Mesenchymal stem cell (in vitro differentiated cells and primary cell): ENCODE data around the gene CHI3L2.

Experiments
- DNase-seq: peaks from one replicate; pipeline ENCODE4 v3.0.0-alpha.2; 2013
- H2AFZ ChIP-seq: one replicate; pipeline ENCODE4 v1.6.1; 2013; ENCODE audit warnings: low read depth, mild to moderate bottlenecking, control low read depth, inconsistent platforms, low read length, moderate library complexity
- H2AK5ac ChIP-seq: 2 replicates; pipeline ENCODE4 v1.6.1; 2013; ENCODE audit warnings: low read length, moderate library complexity, mild to moderate bottlenecking, inconsistent platforms; ENCODE audit not compliant: severe bottlenecking
- H2BK120ac ChIP-seq: one replicate; pipeline ENCODE4 v1.6.1; 2013; ENCODE audit warnings: low read depth, mild to moderate bottlenecking, inconsistent platforms, low read length, moderate library complexity
- H2BK12ac ChIP-seq, 2 experiments: one replicate each; pipeline ENCODE4 v1.6.1; 2013; ENCODE audit warnings: inconsistent platforms in 2 of 2, low read length in 2 of 2, mild to moderate bottlenecking in 2 of 2, moderate library complexity in 2 of 2, control low read depth in 1 of 2
- H2BK15ac ChIP-seq: one replicate; pipeline ENCODE4 v1.6.1; 2013; ENCODE audit warnings: mild to moderate bottlenecking, low read depth, inconsistent platforms; ENCODE audit not compliant: poor library complexity, severe bottlenecking
- H2BK5ac ChIP-seq: 2 replicates; pipeline ENCODE4 v1.6.1; 2013; ENCODE audit warnings: low read depth, mild to moderate bottlenecking, low read length, control low read depth, inconsistent platforms; ENCODE audit not compliant: poor library complexity, severe bottlenecking
- H3K14ac ChIP-seq, 2 experiments: one replicate each; pipeline ENCODE4 v1.6.1; 2013; ENCODE audit warnings: inconsistent platforms in 2 of 2, low read length in 2 of 2, control low read depth in 1 of 2, mild to moderate bottlenecking in 1 of 2, moderate library complexity in 1 of 2
- H3K18ac ChIP-seq, 2 experiments: one replicate each; pipeline ENCODE4 v1.6.1; 2013; ENCODE audit warnings: inconsistent platforms in 2 of 2, low read length in 2 of 2, control low read depth in 1 of 2, low read depth in 1 of 2, mild to moderate bottlenecking in 1 of 2
- H3K23ac ChIP-seq, 2 experiments: one replicate each; pipeline ENCODE4 v1.6.1; 2013; ENCODE audit warnings: inconsistent platforms in 2 of 2, low read length in 2 of 2, mild to moderate bottlenecking in 2 of 2, moderate library complexity in 2 of 2, control low read depth in 1 of 2
- H3K27ac ChIP-seq: 2 replicates; pipeline ENCODE4 v1.5.1; 2013; ENCODE audit warnings: mild to moderate bottlenecking, moderate library complexity, low read length, control low read depth, inconsistent platforms; ENCODE audit not compliant: poor library complexity, severe bottlenecking
- H3K27me3 ChIP-seq, 2 experiments: 2 replicates each; pipeline versions ENCODE4 v1.6.1 to v1.7.0; 2013; ENCODE audit warnings: low read length in 2 of 2, mild to moderate bottlenecking in 2 of 2, moderate library complexity in 2 of 2, control low read depth in 1 of 2, inconsistent platforms in 1 of 2; ENCODE audit not compliant: control insufficient read depth in 1 of 2, insufficient read depth in 1 of 2
- H3K36me3 ChIP-seq, 2 experiments: 2 replicates each; pipeline versions ENCODE4 v1.6.1 to v1.7.0; 2013; ENCODE audit warnings: low read length in 2 of 2, control low read depth in 1 of 2, inconsistent platforms in 1 of 2, low read depth in 1 of 2, mild to moderate bottlenecking in 1 of 2; ENCODE audit not compliant: insufficient read depth in 2 of 2, control insufficient read depth in 1 of 2
- H3K4ac ChIP-seq, 2 experiments: one replicate each; pipeline ENCODE4 v1.6.1; 2013; ENCODE audit warnings: inconsistent platforms in 2 of 2, low read length in 2 of 2, mild to moderate bottlenecking in 2 of 2, moderate library complexity in 2 of 2, control low read depth in 1 of 2, low read depth in 1 of 2
- H3K4me1 ChIP-seq: 2 replicates; pipeline ENCODE4 v1.6.1; 2013; ENCODE audit warnings: low read depth, low read length, control low read depth; ENCODE audit not compliant: control insufficient read depth, insufficient read depth
- H3K4me2 ChIP-seq: 2 replicates; pipeline ENCODE4 v1.6.1; 2013; ENCODE audit warnings: low read length, mild to moderate bottlenecking, inconsistent platforms; ENCODE audit not compliant: poor library complexity, severe bottlenecking
- H3K4me3 ChIP-seq, 2 experiments: 2 replicates each; pipeline versions ENCODE4 v1.5.1 to v1.7.0; 2013; ENCODE audit warnings: low read length in 2 of 2, mild to moderate bottlenecking in 2 of 2, control low read depth in 1 of 2, low read depth in 1 of 2; ENCODE audit not compliant: insufficient read depth in 1 of 2
- H3K79me1 ChIP-seq: replicated peaks from 2 replicates; pipeline ENCODE4 v1.6.1; 2013; ENCODE audit warnings: mild to moderate bottlenecking, control low read depth, low read length, inconsistent platforms; ENCODE audit not compliant: poor library complexity, severe bottlenecking
- H3K9ac ChIP-seq: 2 replicates; pipeline ENCODE4 v1.7.0; 2013; ENCODE audit warnings: mild to moderate bottlenecking, low read length, moderate library complexity
- H3K9me3 ChIP-seq: 2 replicates; pipeline ENCODE4 v1.7.0; 2013; ENCODE audit warnings: mild to moderate bottlenecking, low read length; ENCODE audit not compliant: control insufficient read depth
- H4K8ac ChIP-seq: one replicate; pipeline ENCODE4 v1.6.1; 2013; ENCODE audit warnings: inconsistent platforms, mild to moderate bottlenecking, low read length, moderate library complexity
- H4K91ac ChIP-seq: one replicate; pipeline ENCODE4 v1.6.1; 2013; ENCODE audit warnings: mild to moderate bottlenecking, low read length, inconsistent platforms
- WGBS: methylation state at CpG from one replicate; pipeline ENCODE4 v1.1.7; 2013; ENCODE audit warnings: mixed read lengths; 5-methylcytosine and 5-hydroxymethylcytosine counted together

CHI3L2 gene

GRCh38 chr1:111192658-111193519, 34.6 kb upstream of the CHI3L2 start:
- Histone ChIP-seq H2BK15ac (no peak overlapping the region), H2BK12ac (no peak overlapping the region), H2AK5ac (no peak overlapping the region), H3K4me2 (no peak overlapping the region), H3K27ac (peak overlapping the region; percentile 12), H3K9ac (peak overlapping the region; percentile 58), H2AFZ (no peak overlapping the region), H3K18ac (peak overlapping the region in 1 of 2 experiments; percentile 30), H2BK120ac (no peak overlapping the region), H2BK5ac (no peak overlapping the region), H3K4me3 (peak overlapping the region in 1 of 2 experiments; percentile 17), H4K91ac (no peak overlapping the region), H3K9me3 (no peaks in the 10 kb centered on the region), H3K23ac (no peak overlapping the region), H3K4me1 (peaks cover 12% of the 10 kb centered on the region), H3K14ac (no peak overlapping the region), H4K8ac (peak overlapping the region; percentile 33), H3K4ac (no peak overlapping the region), H3K79me1 (no peaks in the 10 kb centered on the region), H3K27me3 (peaks cover 0 to 8% of the 10 kb centered on the region in 2 experiments), H3K36me3 (peaks cover 10 to 27% of the 10 kb centered on the region in 2 experiments)
- peak; percentile 46 for DNase-seq
- 59% methylated on average over 10 of the region's 10 CpGs for WGBS

GRCh38 chr1:111193712-111194480, 33.6 kb upstream of the CHI3L2 start:
- no peaks in the 10 kb centered on the region for H3K79me1 ChIP-seq
- H3K4me3 ChIP-seq = peak overlapping the region in 1 of 2 experiments; percentile 17
- no peak overlapping the region for H2AFZ ChIP-seq
- no peaks in the 10 kb centered on the region for H3K9me3 ChIP-seq
- no peak for DNase-seq
- H2BK5ac ChIP-seq = no peak overlapping the region
- H4K8ac ChIP-seq = no peak overlapping the region
- no peak overlapping the region for H3K4ac ChIP-seq
- H3K27ac ChIP-seq = no peak overlapping the region
- H4K91ac ChIP-seq = no peak overlapping the region
- H2BK120ac ChIP-seq = no peak overlapping the region
- peaks cover 0 to 8% of the 10 kb centered on the region in 2 experiments for H3K27me3 ChIP-seq
- H3K23ac ChIP-seq = no peak overlapping the region
- H3K4me1 ChIP-seq = peaks cover 12% of the 10 kb centered on the region
- 85% methylated on average over 3 of the region's 3 CpGs for WGBS
- H2BK15ac ChIP-seq = no peak overlapping the region
- no peak overlapping the region for H3K14ac ChIP-seq
- peaks cover 3 to 17% of the 10 kb centered on the region in 2 experiments for H3K36me3 ChIP-seq
- peak overlapping the region; percentile 58 for H3K9ac ChIP-seq
- H2AK5ac ChIP-seq = no peak overlapping the region
- no peak overlapping the region for H3K18ac ChIP-seq
- no peak overlapping the region for H2BK12ac ChIP-seq
- H3K4me2 ChIP-seq = no peak overlapping the region

GRCh38 chr1:111195002-111195684, 32.4 kb upstream of the CHI3L2 start:
- H3K27ac ChIP-seq = no peak overlapping the region
- no peaks in the 10 kb centered on the region for H3K9me3 ChIP-seq
- H2AFZ ChIP-seq = no peak overlapping the region
- H3K36me3 ChIP-seq = peaks cover 3 to 12% of the 10 kb centered on the region in 2 experiments
- H3K4me2 ChIP-seq = no peak overlapping the region
- no peak overlapping the region for H3K9ac ChIP-seq
- H3K4me1 ChIP-seq = peaks cover 12% of the 10 kb centered on the region
- no peak overlapping the region for H3K18ac ChIP-seq
- no peak overlapping the region for H2AK5ac ChIP-seq
- H2BK15ac ChIP-seq = no peak overlapping the region
- no peak overlapping the region for H2BK12ac ChIP-seq
- H3K23ac ChIP-seq = no peak overlapping the region
- H3K79me1 ChIP-seq = no peaks in the 10 kb centered on the region
- no peak overlapping the region for H3K4ac ChIP-seq
- H3K27me3 ChIP-seq = peaks cover 0 to 8% of the 10 kb centered on the region in 2 experiments
- no peak overlapping the region for H3K4me3 ChIP-seq
- no peak overlapping the region for H4K91ac ChIP-seq
- no peak overlapping the region for H2BK120ac ChIP-seq
- WGBS = 69% methylated on average over 2 of the region's 4 CpGs
- H3K14ac ChIP-seq = no peak overlapping the region
- H2BK5ac ChIP-seq = no peak overlapping the region
- H4K8ac ChIP-seq = no peak overlapping the region
- DNase-seq = no peak
